Bone marrow (tissue), 2 donors: ENCODE results near the gene GPC3.

ENCODE experiments used
- DNase-seq, 2 donors: peaks; one replicate each; lab custom pipeline; 2025; lab: John Stamatoyannopoulos, UW

The GPC3 gene

DNA sequence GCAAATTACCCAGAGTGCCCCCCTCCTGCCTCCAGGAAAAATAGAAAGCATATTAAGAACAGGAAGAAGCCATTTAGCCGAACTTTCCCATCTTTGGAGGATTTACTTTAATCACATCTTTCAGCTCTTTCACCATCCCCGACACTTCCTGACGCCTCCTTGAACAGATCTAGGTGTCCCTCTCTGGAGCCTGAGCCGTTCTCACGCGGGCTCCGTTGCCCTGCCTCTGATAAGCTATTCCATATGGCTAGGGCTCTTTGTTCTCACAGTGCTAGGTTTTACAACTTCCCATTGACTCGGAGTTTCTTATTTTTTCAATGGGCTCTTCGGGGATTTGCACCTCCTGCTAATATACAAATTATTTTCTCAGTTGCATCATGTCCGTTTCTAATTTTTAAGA lies 488.0 kb downstream of the GPC3 start:
- DNase-seq, result no peak

DNA sequence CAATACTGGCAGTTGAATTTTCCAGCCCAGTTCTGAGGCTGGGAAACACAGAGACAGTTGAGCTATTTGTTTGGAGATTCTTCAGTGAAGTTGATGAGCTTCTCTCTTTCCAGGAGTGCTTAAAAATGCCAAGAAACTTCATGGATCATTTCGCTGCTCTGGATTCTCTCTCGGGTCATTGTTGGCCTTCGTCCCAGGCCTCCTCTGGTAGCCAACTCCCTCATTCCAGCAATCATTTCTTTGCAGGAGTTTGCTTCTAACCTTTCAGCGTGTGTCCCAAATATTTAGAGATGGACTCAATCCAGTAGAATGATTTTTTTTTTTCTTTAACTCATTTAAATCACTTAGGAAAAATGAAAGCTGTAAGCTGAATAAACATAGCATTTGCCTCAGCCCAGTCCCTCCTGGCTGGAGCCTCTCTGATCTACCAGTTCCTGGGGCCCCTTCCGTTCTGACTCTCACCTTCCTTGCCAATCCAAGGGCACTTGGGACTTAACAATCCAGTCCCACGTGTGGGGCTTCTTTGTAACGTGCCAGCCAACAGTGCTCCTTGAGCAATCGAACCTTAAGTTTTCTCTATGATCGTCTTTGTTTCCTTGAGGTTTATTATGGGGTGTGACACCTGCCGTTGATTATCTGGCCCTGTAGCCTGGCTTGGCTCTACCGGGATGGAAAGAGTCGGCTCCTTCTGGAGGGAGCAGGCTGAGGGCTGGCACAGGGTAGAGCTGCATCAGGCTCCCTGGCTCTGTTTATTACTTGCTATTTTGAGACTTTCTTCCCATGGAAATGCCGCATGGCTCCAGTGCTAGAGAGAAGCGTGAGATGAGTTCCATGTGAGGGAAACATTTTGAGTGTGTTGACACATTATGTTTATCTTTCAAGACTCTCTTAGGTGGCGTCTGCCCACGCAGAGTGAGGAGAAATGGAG lies 489.7 kb downstream of the GPC3 start:
- no peak for DNase-seq

DNA sequence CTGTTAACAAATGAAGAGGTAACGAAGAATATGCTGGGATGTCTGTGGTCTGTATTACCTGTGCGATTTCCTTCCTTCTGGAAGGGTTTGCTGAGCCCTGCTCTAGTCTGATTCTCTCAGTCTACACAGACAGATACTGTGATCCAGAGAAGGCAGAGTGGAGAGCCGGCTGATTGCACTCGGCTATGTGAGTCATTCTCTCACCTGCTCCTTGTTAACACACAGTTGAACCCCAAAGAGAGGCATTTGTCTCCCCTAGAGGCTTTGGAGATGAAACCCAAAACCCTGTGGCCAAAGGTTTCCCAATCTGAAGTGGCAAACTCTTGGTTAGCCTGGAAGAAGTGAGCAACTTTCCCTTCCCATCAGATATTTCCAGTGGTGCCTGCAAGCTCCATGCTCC lies 492.0 kb downstream of the GPC3 start:
- no peak for DNase-seq

DNA sequence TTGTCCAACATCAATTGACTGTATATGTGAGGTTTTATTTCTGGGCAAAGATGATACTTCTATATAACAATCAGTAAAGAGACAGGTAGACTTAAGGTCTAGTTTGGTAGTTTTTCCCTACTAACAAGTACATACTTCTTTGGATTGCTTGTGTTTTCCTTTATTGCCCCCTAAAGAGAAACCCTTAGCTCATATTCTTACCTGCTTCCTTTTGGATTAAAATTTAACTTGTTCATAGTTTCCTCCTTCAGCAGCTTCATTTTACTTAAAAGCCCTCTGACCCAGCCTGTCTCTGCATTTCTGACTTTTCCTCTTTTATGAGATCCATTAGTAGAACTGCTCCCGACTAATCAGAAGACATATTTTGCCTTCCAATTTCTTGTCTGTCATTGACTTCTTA lies 494.4 kb downstream of the GPC3 start:
- DNase-seq, result no peak
